Measurements from ENCODE around the gene HEPN1. TPM values are rescaled to one million over a fixed set of nuclear protein-coding genes. Genes with fewer than 3 reads are reported as not detected.
A peak's percentile ranks its signal among the peaks of the same experiment; 100 is the strongest.

HEPN1 gene
- total and polyA plus RNA-seq, 9 of the 15 experiments (the other 6 are each of a cell fraction or from before 2014, with no cell fraction given) = not detected

- TF ChIP-seq MYC (IDR thresholded peaks at IDR 0.05; ENCODE audit: low read depth, low read length) = 0 out of 2 replicates have a peak, but pooled peaks have one; percentile 43
- no peak for TF ChIP-seq MYC (CRISPR knock-in tag; IDR thresholded peaks at IDR 0.05; ENCODE audit: borderline replicate concordance, low read depth)
- no peak for TF ChIP-seq ZNF518B (CRISPR knock-in tag; IDR thresholded peaks at IDR 0.05)
- no peak for TF ChIP-seq FOXK2 (conservative IDR thresholded peaks at IDR 0.05 in 1 of 2, IDR thresholded peaks at IDR 0.05 in 1 of 2; ENCODE audit: low read depth in 2 of 2)
- TF ChIP-seq CBX1 (IDR thresholded peaks at IDR 0.05; ENCODE audit: low read depth) = no peak
- no peak for TF ChIP-seq BRD4 (IDR thresholded peaks at IDR 0.05)
- no peak for TF ChIP-seq WHSC1 (IDR thresholded peaks at IDR 0.05; ENCODE audit: low read length)
- no peak for TF ChIP-seq GTF2A2 (tag; IDR thresholded peaks at IDR 0.05)
- TF ChIP-seq ESRRA (IDR thresholded peaks at IDR 0.05; ENCODE audit: borderline replicate concordance, low read depth) = 0 out of 2 replicates have a peak, but pooled peaks have one; percentile 36
- TF ChIP-seq NONO (IDR thresholded peaks at IDR 0.05; ENCODE audit: low read depth in 2 of 2, low read length in 1 of 2) = peak in 1 of 2 experiments; percentile 12; a peak in 1 of 4 replicates
- no peak for TF ChIP-seq PHF21A (IDR thresholded peaks at IDR 0.05; ENCODE audit: borderline replicate concordance, low read depth)
- peak; percentile 82 for TF ChIP-seq MGA (IDR thresholded peaks at IDR 0.05)
Observed at GRCh38 chr11:124875943-124876817, 42.9 kb upstream of the HEPN1 start (continued).

Measured in K562 (cell line).